Esophagus squamous epithelium (tissue), 5 donors: ENCODE measurements around the gene PRSS36. TPM values are rescaled to one million over a fixed set of nuclear protein-coding genes. Genes with fewer than 3 reads are reported as not detected.
A peak's percentile ranks its signal among the peaks of the same experiment; 100 is the strongest.
"Not testable (repeated sequence)": the region's sequence is repeated elsewhere in the genome, so short reads cannot be mapped to it uniquely, and the experiment has no call there.

ENCODE experiments used
- DNase-seq: peaks from one replicate; lab custom pipeline; 2025; lab: John Stamatoyannopoulos, UW
- H3K27ac ChIP-seq, 4 donors: fragments of 200-600 bp; sonication (generic); one replicate each; pipeline ENCODE4 v1.5.1; 2016 to 2019; ENCODE audit warnings: mild to moderate bottlenecking in 1 of 4
- H3K27me3 ChIP-seq, 4 donors: fragments of 200-600 bp; sonication (generic); 1 replicate in 3 of 4; 2 replicates in 1 of 4; pipeline versions ENCODE4 v1.5.1 to v1.6.0; 2017 to 2021; ENCODE audit warnings: antibody characterized with exemption in 1 of 4
- H3K36me3 ChIP-seq, 3 donors: fragments of 200-600 bp; sonication (generic); one replicate each; pipeline ENCODE4 v1.5.1; 2016 to 2019
- H3K4me1 ChIP-seq, 3 donors: fragments of 200-600 bp; sonication (generic); one replicate each; pipeline ENCODE4 v1.5.1; 2017 to 2019
- H3K4me3 ChIP-seq, 4 donors: fragments of 200-600 bp; sonication (generic); 1 replicate in 3 of 4; 2 replicates in 1 of 4; pipeline ENCODE4 v1.5.1; 2016 to 2019; ENCODE audit warnings: mild to moderate bottlenecking in 2 of 4, moderate library complexity in 1 of 4
- H3K9me3 ChIP-seq, 3 donors: fragments of 200-600 bp; sonication (generic); one replicate each; pipeline ENCODE4 v1.5.1; 2016 to 2019
- POLR2A ChIP-seq, 4 donors: fragments of 450-650 bp; IDR thresholded peaks; one replicate each; pipeline ENCODE4 v1.6.1; 2017; ENCODE audit warnings: antibody characterized with exemption in 4 of 4, mild to moderate bottlenecking in 4 of 4, moderate library complexity in 3 of 4
- WGBS, 2 donors: methylation state at CpG; one replicate each; pipeline ENCODE4 v1.1.5; 2018; 5-methylcytosine and 5-hydroxymethylcytosine counted together
- intact Hi-C: fragments of 100-400 bp; cut with DNase I; formaldehyde crosslinking; loops from one replicate; pipeline ENCODE4 v1.15.0; 2022
- total RNA-seq, 4 donors: library from RNA; depleted of rRNA; stranded (reverse); fragments of >200 nt; gene quantifications; one replicate each; pipeline ENCODE4 v1.1.0, GENCODE V29; 2016
- TF ChIP-seq, protein P1 (sequence below), 6 experiments: fragments of 450-650 bp in 4 of 6; fragments of 200-600 bp in 2 of 6; sonication (generic) in 2 of 6; IDR thresholded peaks; one replicate each; pipeline ENCODE4 v1.5.1; 2016 to 2019; ENCODE audit warnings: antibody characterized with exemption in 6 of 6, mild to moderate bottlenecking in 4 of 6, moderate library complexity in 4 of 6
- donor health status: DM: yes; HTN: yes; CAD: no.

The PRSS36 gene
- total RNA-seq, 4 donors from 2014 or later = 0.38 to 4.2 (median 1.9) TPM

DNA sequence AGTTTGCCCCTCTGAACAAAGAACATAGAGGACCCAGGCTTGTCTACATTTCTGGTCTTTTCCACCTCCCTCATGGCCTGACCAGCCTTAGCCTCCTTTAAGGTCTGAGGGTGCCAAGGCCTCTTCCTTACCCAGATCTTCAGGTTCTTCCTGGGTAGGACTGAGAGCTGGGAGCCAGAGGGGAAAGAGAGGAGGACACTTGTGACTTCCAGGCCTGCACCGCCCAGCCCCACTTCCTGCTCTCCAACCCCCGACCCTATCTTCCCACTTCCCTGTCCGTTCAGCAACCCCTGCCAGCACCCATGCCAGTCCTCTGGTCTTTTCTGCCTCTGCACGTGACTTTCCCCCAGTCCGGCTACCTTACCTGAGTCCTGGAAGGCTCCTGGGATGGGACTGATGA lies 534 bp downstream of the PRSS36 start:
- H3K4me3 ChIP-seq = no peak overlapping the region
- H3K4me1 ChIP-seq = peaks cover 4 to 16% (median 4%) of the 10 kb centered on the region in 3 donors
- WGBS, 2 donors = 77 to 83% methylated on average over 5 of the region's 5 CpGs
- H3K36me3 ChIP-seq = no peaks in the 10 kb centered on the region
- intact Hi-C loops = no loop called here
- H3K27ac ChIP-seq = peak overlapping the region in 2 of 4 donors; percentile 13 to 29
- no peaks in the 10 kb centered on the region for H3K9me3 ChIP-seq
- H3K27me3 ChIP-seq = peaks cover 0 to 51% (median 0%) of the 10 kb centered on the region in 4 donors
- TF ChIP-seq, protein P1, sequence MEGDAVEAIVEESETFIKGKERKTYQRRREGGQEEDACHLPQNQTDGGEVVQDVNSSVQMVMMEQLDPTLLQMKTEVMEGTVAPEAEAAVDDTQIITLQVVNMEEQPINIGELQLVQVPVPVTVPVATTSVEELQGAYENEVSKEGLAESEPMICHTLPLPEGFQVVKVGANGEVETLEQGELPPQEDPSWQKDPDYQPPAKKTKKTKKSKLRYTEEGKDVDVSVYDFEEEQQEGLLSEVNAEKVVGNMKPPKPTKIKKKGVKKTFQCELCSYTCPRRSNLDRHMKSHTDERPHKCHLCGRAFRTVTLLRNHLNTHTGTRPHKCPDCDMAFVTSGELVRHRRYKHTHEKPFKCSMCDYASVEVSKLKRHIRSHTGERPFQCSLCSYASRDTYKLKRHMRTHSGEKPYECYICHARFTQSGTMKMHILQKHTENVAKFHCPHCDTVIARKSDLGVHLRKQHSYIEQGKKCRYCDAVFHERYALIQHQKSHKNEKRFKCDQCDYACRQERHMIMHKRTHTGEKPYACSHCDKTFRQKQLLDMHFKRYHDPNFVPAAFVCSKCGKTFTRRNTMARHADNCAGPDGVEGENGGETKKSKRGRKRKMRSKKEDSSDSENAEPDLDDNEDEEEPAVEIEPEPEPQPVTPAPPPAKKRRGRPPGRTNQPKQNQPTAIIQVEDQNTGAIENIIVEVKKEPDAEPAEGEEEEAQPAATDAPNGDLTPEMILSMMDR (IDR thresholded peaks at IDR 0.05) = no peak
- TF ChIP-seq POLR2A (IDR thresholded peaks at IDR 0.05) = no peak
- DNase-seq = no peak

DNA sequence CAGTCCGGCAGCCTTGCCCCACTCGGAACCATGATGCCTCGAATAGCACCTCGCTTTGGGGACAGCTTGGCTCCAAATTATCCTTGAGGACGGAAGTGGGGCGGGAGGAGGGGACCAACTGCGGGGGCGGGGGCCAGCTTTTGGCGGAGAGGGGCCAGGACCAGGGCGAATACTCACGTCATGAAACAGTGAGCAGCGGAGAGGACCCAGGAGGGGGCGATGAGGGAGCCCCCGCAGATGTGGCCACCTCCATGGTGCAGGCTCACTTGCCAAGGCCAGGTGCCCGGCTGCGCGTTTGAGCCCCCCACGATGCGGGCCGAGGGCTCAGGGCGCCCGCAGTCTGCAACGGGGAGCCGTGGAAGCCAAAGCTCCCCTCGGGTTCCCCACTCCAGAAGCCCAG lies 970 bp downstream of the PRSS36 start:
- no peak overlapping the region for H3K4me3 ChIP-seq
- no peak for DNase-seq
- intact Hi-C loops = no loop called here
- H3K4me1 ChIP-seq = peaks cover 4 to 21% (median 4%) of the 10 kb centered on the region in 3 donors
- H3K27me3 ChIP-seq = peaks cover 0 to 51% (median 0%) of the 10 kb centered on the region in 4 donors
- H3K27ac ChIP-seq = no peak overlapping the region
- no peak for TF ChIP-seq POLR2A (IDR thresholded peaks at IDR 0.05)
- TF ChIP-seq, protein P1 (IDR thresholded peaks at IDR 0.05) = no peak
- no peaks in the 10 kb centered on the region for H3K36me3 ChIP-seq
- H3K9me3 ChIP-seq = no peaks in the 10 kb centered on the region
- WGBS, 2 donors = 67 to 86% methylated on average over 1 to 8 of the region's 25 CpGs

DNA sequence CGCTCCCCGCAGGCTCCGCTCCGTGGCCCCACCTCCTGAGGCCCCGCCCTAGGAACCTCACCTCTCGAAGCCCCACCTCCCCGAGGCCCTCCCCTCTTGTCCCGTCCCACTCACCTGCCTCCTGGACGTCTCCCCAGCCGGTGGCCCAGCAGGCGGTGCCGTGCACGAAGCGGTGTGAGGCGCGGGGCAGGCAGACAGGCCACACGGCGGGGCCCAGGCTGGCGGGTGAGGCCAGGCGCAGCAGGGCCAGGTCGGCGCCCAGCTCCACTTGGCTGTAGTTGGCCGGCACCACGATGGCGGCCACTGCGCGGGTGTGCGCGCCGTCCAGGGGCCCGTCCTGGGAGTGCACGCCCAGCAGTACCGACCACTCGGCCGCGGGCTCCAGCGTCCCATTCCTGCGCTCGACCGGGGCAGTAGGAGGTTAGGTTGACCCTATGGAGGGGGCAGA lies 1.6 kb downstream of the PRSS36 start:
- H3K4me3 ChIP-seq = peak overlapping the region in 3 of 4 donors; percentile 15 to 49 (median 21)
- no peak overlapping the region for H3K27ac ChIP-seq
- WGBS, 2 donors = 27% methylated on average over 7 of the region's 40 CpGs; no CpG with 5 or more reads in 1 of the 2 donors

DNA sequence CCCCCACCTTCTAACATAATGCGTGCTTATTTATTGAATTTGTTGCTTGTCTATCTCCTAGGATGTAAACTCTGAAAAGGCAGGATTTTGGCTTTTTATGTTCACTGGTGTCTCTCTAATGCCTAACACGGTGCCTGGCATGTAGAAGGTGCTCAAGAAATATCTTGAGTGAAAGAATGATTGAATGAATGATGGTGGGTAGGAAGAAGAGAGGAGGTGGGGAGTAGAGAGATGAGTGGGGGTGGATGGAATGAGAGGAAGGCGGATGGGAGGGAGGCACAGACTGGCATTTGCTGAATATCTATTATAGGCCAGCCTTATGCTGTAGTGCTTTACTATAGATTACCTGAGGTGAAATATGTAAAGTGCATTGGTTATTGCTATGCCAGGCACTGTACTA lies 2.3 kb downstream of the PRSS36 start:
- peak overlapping the region in 1 of 4 donors; percentile 15 for H3K4me3 ChIP-seq
- intact Hi-C loops = no loop called here
- no peak overlapping the region for H3K27ac ChIP-seq
- 84 to 92% methylated on average over 3 of the region's 3 CpGs for WGBS, 2 donors
- TF ChIP-seq, protein P1 (IDR thresholded peaks at IDR 0.05) = no peak
- no peak for TF ChIP-seq POLR2A (IDR thresholded peaks at IDR 0.05)
- peaks cover 0 to 44% (median 0%) of the 10 kb centered on the region in 4 donors for H3K27me3 ChIP-seq
- no peaks in the 10 kb centered on the region for H3K36me3 ChIP-seq
- no peaks in the 10 kb centered on the region for H3K9me3 ChIP-seq
- no peak for DNase-seq
- H3K4me1 ChIP-seq = peaks cover 8 to 34% (median 11%) of the 10 kb centered on the region in 3 donors

More for the DNA sequence above, 1.6 kb downstream of the PRSS36 start:
- Histone ChIP-seq H3K9me3 (no peaks in the 10 kb centered on the region), H3K36me3 (no peaks in the 10 kb centered on the region), H3K27me3 (peaks cover 0 to 51% (median 0%) of the 10 kb centered on the region in 4 donors), H3K4me1 (peaks cover 4 to 27% (median 5%) of the 10 kb centered on the region in 3 donors)
- TF ChIP-seq POLR2A (IDR thresholded peaks at IDR 0.05) = no peak
- TF ChIP-seq, protein P1 (IDR thresholded peaks at IDR 0.05) = peak in 1 of 6 experiments; percentile 28
- no peak for DNase-seq
- intact Hi-C loops = no loop called here

DNA sequence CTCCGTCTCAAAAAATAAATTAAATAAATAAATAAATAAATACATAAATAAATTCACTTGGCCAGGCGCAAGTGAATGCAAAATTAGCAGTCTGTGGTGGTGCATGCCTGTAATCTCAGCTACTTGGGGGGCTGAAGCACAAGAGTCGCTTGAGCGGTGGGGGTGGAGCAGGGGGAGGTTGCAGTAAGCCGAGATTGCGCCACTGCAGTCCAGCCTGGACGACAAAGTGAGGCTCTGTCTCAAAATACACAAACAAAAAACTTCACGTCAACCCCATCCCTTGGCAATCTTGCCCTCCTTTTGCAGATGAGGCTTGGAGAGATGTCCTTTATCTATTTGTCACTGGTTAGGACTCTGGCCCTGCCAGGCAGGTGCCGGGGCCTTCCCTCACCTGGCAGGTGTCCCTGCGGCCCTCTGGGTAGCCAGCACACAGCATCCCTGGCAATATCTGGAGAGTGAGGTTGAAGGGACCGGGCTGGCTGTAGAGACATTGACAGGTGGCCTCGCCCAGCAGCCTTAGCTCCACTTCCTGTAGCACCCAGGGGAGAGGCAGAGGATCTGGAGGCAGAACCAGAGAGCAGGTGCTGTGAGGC lies 4.4 kb downstream of the PRSS36 start:
- 74 to 78% methylated on average over 8 to 11 of the region's 12 CpGs for WGBS, 2 donors
- Histone ChIP-seq H3K27ac (no peak overlapping the region), H3K9me3 (no peaks in the 10 kb centered on the region), H3K27me3 (peaks cover 0 to 39% (median 0%) of the 10 kb centered on the region in 4 donors), H3K4me1 (peaks cover 22 to 52% (median 23%) of the 10 kb centered on the region in 3 donors), H3K4me3 (no peak overlapping the region), H3K36me3 (no peaks in the 10 kb centered on the region)
- no peak for TF ChIP-seq POLR2A (IDR thresholded peaks at IDR 0.05)
- TF ChIP-seq, protein P1 (IDR thresholded peaks at IDR 0.05) = no peak
- no peak for DNase-seq
- intact Hi-C loops = no loop called here

DNA sequence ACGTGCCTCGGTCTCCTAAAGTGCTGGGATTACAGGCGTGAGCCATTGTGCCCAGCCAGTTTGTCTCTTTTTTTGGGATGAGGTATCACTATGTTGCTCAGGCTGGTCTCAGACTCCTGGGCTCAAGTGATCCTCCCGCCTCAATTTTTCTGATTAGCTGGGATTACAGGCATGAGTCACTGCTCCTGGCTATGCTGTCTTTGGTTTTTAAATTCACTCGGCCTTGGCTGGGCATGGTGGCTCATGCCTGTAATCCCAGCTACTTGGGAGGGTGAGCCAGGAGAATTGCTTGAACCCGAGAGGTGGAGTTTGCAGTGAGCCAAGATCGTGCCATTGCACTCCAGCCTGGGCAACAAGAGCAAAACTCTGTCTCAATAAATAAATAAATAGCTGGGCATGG lies 5.4 kb downstream of the PRSS36 start:
- Histone ChIP-seq H3K27me3 (peaks cover 0 to 32% (median 0%) of the 10 kb centered on the region in 4 donors), H3K4me1 (peaks cover 23 to 62% (median 26%) of the 10 kb centered on the region in 3 donors), H3K27ac (peak overlapping the region in 1 of 4 donors; percentile 3)
- not testable (repeated sequence) for DNase-seq, H3K4me3 ChIP-seq, H3K9me3 ChIP-seq, H3K36me3 ChIP-seq
- 46 to 65% methylated on average over 4 to 5 of the region's 7 CpGs for WGBS, 2 donors
- intact Hi-C loops = loop anchor here (5.0 kb wide), 1 partner anchor 157 kb away; the partner anchor contains the start of gene HSD3B7
